Stimulated activated CD8-positive, alpha-beta memory T cell treated with anti-CD3 and anti-CD28 coated beads, Interleukin-15, amount 100 ng/mL, for 1 hour (primary cell): ENCODE data around the gene POMT1.
"Not testable (repeated sequence)": the region's sequence is repeated elsewhere in the genome, so short reads cannot be mapped to it uniquely, and the experiment has no call there.

Source experiments
- DNase-seq: peaks from one replicate; pipeline ENCODE4 v3.0.0-alpha.2; 2020; ENCODE audit warnings: low read depth

The POMT1 gene

DNA sequence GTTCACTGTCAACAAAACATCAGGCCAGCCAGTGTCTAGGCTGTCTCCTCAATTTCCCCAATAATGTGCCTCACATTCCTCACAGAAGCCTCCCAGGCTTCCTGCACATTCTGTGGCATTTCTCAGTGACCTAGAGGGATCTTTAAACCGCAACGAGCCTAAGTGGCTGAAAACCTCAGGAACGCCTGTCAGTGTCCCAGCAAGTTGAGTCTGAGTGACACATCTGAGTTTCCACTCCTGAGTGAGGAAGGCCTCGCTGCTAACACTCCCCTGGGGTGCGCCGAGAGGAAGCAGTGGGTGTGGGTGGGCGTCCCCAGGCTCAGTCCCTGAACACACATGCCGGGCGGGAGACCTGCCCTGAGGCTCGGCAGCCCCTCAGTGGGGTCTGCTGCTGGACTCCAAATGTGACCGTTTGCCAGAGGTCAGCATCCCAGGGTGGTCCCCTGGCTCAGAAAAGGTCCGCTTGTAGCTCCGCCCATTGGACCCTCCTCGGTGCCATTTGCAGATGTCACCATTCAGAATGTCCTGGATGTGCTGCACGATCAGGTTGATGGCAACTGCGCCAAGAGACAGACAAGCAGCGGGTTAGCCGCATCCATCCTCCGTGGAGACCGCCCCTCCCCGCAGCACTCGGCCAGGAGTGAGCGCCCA lies 22.1 kb downstream of the POMT1 start:
- DNase-seq, result no peak

GRCh38 chr9:131525643-131526565 lies 23.2 kb downstream of the POMT1 start:
- DNase-seq, result no peak

DNA sequence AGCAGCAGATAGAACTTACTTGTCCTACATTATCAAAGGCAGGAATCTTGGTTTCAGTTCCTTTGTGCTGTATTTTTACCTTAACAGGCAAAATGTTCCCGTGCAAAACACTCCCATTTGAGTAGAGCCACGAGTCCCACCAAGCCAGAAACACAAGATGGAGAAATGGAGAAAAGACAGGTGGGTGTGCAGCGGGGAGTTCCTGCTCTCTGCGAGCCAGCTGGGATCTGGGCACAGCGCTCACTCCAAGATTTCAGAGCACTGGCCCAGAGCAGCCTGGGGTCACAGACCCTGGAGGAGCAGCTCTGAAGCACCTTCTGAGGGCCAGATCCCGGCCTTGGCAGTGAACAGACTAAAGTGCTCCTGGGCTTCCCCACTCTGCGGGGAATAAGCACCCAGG lies 25.5 kb downstream of the POMT1 start:
- DNase-seq, result no peak

GRCh38 chr9:131528886-131529505 lies 26.3 kb downstream of the POMT1 start:
- DNase-seq, result no peak

- no peak for DNase-seq
Measured at GRCh38 chr9:131529597-131530545, 27.2 kb downstream of the POMT1 start.

GRCh38 chr9:131530546-131530919 lies 27.8 kb downstream of the POMT1 start:
- DNase-seq, result no peak

DNA sequence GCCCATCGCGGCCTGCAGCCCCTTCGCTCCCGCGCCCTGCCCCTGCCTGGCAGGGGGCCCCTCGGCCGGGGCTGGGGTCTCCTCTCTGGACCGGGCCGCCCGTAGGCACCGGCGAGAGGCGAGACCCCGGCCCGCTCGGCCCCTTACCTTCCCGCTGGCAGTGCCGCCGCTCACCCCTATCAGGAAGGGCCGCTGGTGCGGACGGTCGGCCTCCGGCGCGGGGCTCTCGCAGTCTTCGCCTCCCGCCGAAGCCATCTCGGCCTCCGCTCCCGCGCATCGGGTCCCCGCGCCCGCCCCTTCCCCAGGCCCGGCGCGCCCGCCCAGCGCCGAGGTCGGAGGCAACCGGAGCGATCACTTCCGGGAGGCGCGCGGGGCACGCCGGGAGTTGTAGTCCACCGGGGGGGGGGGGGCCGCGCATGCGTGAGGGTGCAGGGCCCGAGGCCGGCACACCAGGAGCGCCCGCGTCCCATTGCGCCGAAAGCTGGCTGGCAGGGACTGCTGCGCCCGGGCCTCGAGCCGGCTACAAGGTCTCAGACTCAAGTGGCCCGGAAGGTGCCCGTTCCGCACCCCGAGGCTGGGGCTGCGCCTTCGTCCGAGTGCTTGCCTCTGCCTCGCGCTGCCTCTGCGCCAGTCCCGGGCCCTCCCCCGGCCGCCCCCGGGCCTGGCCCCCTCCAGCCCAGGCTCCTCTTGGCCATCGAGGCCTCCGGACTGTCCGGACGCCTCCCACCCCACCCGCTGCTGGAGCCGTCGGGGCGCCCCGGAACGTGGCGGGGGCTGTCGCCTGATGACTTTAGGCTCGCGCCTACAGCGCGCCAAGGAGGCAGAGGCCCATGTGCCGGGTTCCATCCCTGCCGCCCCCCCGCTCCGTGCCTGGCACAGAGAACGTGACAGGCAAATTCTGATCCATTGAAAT lies 28.5 kb downstream of the POMT1 start, which contains the start of gene UCK1:
TSS of gene UCK1 (minus strand) at position 344 of the 913 bp plus-strand sequence. CDS start at position 255, 89 bp downstream.
- DNase-seq, result peak; percentile 42

GRCh38 chr9:131534721-131535237 lies 32.1 kb downstream of the POMT1 start:
- no peak for DNase-seq

DNA sequence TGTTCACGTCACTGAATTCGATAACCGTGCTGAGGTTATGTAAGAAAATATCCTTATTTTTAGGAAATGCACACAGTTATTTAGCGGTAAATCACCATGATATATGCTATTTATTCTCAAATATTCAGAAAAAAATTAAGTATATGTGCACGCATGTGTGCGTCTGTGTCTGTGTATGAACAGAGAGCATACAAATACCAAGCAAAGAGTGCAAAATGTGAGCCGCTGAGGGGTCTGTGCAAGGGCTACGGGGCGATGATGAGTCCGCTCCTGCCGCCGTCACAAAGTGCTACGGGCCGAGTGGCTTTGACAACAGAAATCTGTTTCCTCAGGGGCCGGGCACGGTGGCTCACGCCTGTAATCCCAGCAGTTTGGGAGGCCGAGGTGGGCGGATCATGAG lies 35.2 kb downstream of the POMT1 start:
- DNase-seq, result no peak

DNA sequence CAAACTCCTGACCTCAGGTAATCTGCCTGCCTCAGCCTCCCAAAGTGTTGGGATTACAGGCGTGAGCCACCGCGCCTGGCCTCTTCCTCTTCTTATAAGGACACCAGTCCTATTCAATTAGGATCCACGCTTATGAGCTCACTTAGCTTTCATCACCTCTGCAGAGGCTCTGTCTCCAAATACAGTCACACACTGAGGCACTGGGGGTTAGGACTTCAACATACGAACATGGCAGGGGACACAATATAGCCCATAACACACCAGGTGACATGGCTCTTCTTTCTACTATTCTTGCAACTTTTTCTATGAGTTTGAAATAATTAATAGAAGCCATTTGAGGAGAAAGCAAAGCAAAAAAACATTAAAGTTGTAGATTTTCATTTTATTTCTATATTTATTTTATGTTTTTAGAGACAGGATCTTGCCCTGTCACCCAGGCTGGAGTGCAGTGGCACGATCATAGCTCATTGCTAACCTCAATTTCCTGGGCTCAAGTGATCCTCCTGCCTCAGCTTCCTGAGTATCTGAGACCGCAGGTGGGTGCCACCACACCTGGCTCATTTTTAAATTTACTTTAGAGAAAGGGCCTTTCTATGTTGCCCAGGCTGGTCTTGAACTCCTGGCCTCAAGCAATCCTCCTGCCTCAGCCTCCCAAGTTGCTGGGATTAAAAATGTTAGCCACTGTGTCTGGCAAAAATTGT lies 36.7 kb downstream of the POMT1 start:
- DNase-seq, result no peak

DNA sequence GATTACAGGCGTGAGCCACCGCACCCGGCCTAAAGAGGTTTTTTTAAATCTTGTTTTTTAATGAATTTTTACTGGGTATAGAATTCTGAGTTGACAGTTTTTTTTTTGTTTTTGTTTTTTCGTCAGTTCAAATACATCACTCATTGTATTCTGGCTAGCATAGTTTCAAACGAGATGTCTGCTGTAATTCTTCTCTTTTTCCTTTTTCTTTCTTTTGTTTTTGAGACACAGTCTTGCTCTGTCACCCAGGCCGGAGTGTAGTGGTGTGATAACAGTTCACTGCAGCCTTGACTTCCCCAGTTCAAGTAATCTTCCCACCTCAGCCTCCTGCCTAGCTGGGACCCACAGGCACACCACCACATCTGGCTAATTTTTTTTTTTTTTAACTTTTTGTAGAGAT lies 40.4 kb downstream of the POMT1 start:
- no peak for DNase-seq

DNA sequence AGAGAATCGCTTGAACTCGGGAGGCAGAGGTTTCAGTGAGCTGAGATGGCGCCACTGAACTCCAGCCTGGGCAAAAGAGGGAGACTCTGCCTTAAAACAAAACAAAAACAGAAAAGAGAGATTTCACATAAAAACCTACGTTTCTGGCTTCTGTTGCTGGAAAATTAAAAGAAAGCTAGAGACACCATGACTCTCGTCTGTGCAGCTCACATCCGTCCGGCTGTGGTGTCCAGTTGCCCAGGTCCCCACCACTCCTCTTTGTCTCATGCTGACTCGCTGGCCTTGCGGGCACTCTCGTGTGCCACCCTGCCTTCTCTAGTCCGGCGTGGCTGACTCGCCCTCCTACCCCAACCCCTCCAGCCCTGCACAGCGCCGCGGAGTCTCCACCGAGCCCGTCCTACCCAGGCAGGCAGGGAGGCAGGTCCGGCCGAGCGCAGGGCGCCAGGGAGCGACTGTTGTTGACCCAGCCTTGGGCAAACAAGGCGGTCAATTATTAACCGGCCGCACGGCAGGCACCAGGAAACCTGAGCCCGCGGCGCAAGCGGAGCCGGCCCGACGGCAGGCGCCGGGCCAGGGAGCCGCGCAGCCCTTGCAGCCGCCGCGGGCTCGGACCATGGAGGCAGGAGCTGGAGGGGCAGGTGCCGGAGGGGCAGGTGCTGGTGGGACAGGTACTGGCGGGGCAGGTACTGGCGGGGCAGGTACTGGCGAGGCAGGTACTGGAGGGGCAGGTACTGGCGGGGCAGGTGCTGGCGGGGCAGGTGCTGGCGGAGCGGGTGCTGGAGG lies 42.5 kb downstream of the POMT1 start, which contains the start of gene PRRT1B:
TSS of gene PRRT1B (plus strand) at position 521 of the 783 bp plus-strand sequence. CDS start at position 614, 93 bp downstream.
- no peak for DNase-seq

DNA sequence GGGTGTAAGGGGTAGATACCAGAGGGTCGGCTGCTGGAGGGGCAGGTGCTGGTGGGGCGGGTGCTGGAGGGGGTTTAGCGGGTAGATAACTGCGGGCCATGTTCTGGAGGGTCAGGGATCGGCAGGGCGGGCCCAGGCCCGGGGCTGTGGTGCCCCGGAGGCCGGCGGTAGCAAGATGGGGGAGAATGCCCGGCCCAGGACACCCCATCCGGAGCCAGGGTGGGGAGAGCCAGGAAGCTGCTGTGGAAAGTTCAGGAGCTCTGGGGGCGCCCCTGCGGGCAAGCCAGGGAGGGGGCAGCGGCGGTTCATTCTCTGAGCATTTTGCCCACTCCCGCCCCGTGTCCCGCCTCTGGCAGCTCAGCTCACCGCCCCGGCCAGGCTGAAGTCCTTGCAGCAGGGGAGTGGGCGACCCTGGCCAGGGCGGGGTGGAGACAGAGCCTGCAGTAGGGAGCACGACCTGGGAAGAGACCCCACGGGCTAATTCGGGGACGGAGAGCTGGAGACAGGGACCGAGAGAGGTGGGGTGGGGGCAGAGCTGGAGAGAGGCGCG lies 43.1 kb downstream of the POMT1 start:
- no peak for DNase-seq

- DNase-seq, result no peak
Measured at GRCh38 chr9:131546336-131547084, 43.8 kb downstream of the POMT1 start.

DNA sequence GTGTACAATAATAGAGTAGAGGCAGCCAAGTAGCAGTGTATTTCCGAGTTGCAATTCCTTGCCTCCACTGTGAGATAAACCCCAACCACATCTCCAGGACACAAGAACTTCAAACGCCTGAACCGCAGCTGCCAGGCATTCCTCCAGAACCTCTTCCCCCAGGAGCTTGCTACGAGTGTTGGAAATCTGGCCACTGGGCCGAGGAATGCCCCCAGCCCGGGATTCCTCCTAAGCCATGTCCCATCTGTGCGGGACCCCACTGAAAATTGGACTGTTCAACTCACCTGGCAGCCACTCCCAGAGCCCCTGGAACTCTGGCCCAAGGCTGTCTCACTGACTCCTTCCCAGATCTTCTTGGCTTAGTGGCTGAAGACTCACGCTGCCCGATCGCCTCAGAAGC lies 46.5 kb downstream of the POMT1 start:
- DNase-seq, result not testable (repeated sequence)

DNA sequence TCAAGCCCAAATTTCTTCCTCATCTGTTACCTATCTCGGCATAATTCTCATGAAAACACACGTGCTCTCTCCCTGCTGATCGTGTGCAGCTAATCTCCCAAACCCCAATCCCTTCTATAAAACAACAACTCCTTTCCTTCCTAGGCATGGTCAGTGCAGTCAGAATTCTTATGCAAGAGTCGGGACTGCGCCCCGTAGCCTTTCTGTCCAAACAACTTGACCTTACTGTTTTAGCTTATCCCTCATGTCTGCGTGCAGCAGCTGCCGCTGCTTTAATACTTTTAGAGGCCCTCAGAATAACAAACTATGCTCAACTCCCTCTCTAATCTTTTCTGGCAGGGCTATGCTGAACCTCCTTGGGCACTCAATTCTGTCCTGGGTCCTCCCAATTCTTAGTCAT lies 47.7 kb downstream of the POMT1 start:
- not testable (repeated sequence) for DNase-seq

- DNase-seq, result no peak
Measured at GRCh38 chr9:131552030-131552429, 49.3 kb downstream of the POMT1 start.
